AG10803 (cell line): Measurements from ENCODE around the gene FANCE.

Experiments
- DNase-seq: peaks from one replicate; pipeline ENCODE4 v3.0.0; 2010; ENCODE audit warnings: low read depth
- H3K4me3 ChIP-seq: 2 replicates; pipeline ENCODE4 v1.5.1; 2011; ENCODE audit warnings: mild to moderate bottlenecking, low read length, control low read depth
- CTCF ChIP-seq: conservative IDR thresholded peaks from 2 replicates; pipeline ENCODE4 v1.5.1; 2011; ENCODE audit warnings: mild to moderate bottlenecking, low read length, control low read depth, inconsistent platforms

The FANCE gene

DNA sequence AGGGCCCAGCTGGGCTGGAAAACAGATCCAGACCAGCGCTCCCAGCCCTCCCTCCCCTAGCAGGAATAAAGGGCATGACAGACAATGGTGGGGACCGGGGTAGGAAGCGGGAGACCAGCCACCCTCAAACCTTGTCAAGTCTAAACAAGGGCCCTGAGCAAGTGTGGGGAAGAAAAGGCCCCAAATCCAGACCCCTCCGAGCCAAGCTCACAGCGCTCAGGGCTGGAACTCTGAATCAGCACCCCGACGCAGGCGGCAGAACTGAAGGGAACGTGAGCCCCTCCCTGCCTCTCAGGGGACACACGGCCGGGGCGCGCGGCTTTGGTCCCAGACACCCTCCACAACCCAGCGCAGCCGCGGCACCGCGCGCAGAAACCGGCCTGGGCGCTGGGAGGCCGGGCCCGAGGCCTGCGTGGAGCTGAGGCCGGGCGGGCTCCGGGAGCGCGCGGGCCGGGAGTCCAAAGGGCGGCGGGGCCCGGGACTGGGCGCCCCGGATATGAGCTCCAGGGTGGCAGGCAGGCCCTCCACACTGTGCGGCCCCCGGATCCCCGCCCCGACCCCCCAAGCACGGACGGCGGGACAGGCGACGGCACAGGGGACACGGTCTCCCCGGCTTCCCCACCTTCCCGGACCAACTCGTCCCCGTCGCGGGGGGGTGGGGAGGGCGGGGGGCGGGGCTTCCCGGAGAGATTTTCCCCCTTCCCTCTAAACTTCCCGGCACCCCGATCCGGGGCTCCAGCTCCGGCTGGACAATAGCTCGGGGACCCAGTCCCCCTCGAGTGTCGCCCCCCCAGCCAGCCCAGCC is 44.1 kb downstream of the FANCE start:
- TF ChIP-seq CTCF = no peak
- DNase-seq = peak; percentile 30
- H3K4me3 ChIP-seq = peak overlapping the region; percentile 78

GRCh38 chr6:35496841-35497570 is 44.9 kb downstream of the FANCE start, which contains the start of gene TEAD3:
TSS of gene TEAD3 (minus strand) at chr6:35497079.
- H3K4me3 ChIP-seq = peak within 1 kb of the TSS; percentile 78
- TF ChIP-seq CTCF = no peak
- DNase-seq = peak; percentile 76

- peak; percentile 83 for DNase-seq
- TF ChIP-seq CTCF = no peak; the same call in 1 of the 2 replicates
- H3K4me3 ChIP-seq = peak overlapping the region; percentile 78
These were observed 45.7 kb downstream of the FANCE start for GRCh38 chr6:35497571-35498421.

- no peak for DNase-seq
- TF ChIP-seq CTCF = no peak
- H3K4me3 ChIP-seq = peak overlapping the region; percentile 78
These were observed 46.4 kb downstream of the FANCE start for GRCh38 chr6:35498422-35499067.

GRCh38 chr6:35499372-35499771 is 47.2 kb downstream of the FANCE start:
- DNase-seq = no peak
- no peak overlapping the region for H3K4me3 ChIP-seq

More at GRCh38 chr6:35499372-35499771, 47.2 kb downstream of the FANCE start:
- TF ChIP-seq CTCF = no peak
